NAMALWA (cell line): Measurements from ENCODE around the gene USP27X.

Source experiments
- DNase-seq: peaks from one replicate; pipeline ENCODE4 v3.0.0-alpha.2; 2015; ENCODE audit warnings: low spot score

USP27X gene

GRCh38 chrX:49878834-49879655, at the start of gene USP27X:
Gene USP27X (plus strand): TSS chrX:49879484. CDS start chrX:49880308, 824 bp downstream.
- DNase-seq, result peak; percentile 79

GRCh38 chrX:49838374-49838773, 40.9 kb upstream of the USP27X start:
- DNase-seq, result peak; percentile 45

GRCh38 chrX:49840679-49841078, 38.6 kb upstream of the USP27X start:
- DNase-seq, result peak; percentile 52

GRCh38 chrX:49842621-49843020, 36.7 kb upstream of the USP27X start:
- DNase-seq, result no peak

GRCh38 chrX:49844611-49845010, 34.7 kb upstream of the USP27X start:
- DNase-seq, result no peak

GRCh38 chrX:49845701-49846403, 33.4 kb upstream of the USP27X start:
- no peak for DNase-seq

GRCh38 chrX:49846522-49846921, 32.8 kb upstream of the USP27X start:
- DNase-seq, result no peak

GRCh38 chrX:49848275-49848674, 31.0 kb upstream of the USP27X start:
- DNase-seq, result no peak

GRCh38 chrX:49850028-49850427, 29.3 kb upstream of the USP27X start:
- DNase-seq, result peak; percentile 38

- DNase-seq, result no peak
These were observed 25.6 kb upstream of the USP27X start for GRCh38 chrX:49853661-49854060.

- DNase-seq, result no peak
These were observed 22.5 kb upstream of the USP27X start for GRCh38 chrX:49856819-49857218.

- no peak for DNase-seq
These were observed 20.9 kb upstream of the USP27X start for GRCh38 chrX:49858341-49858740.

- DNase-seq, result no peak
These were observed 19.8 kb upstream of the USP27X start for GRCh38 chrX:49859491-49859890.

GRCh38 chrX:49860867-49861535, 18.3 kb upstream of the USP27X start:
- no peak for DNase-seq

GRCh38 chrX:49862093-49862492, 17.2 kb upstream of the USP27X start:
- no peak for DNase-seq

- no peak for DNase-seq
These were observed 10.5 kb upstream of the USP27X start for GRCh38 chrX:49868739-49869138.

- peak; percentile 65 for DNase-seq
These were observed 2.5 kb upstream of the USP27X start for GRCh38 chrX:49876750-49877149.

- no peak for DNase-seq
These were observed 1.7 kb upstream of the USP27X start for GRCh38 chrX:49877397-49878101.

- DNase-seq, result no peak
These were observed 1.0 kb upstream of the USP27X start for GRCh38 chrX:49878128-49878833.

- peak; percentile 2 for DNase-seq
These were observed 483 bp downstream of the USP27X start for GRCh38 chrX:49879656-49880277.

GRCh38 chrX:49880668-49881067, 1.4 kb downstream of the USP27X start:
- no peak for DNase-seq
